Smooth muscle cell (in vitro differentiated cells): ENCODE data around the gene CPZ. TPM values are rescaled to one million over a fixed set of nuclear protein-coding genes. Genes with fewer than 3 reads are reported as not detected.

Experiments
- DNase-seq: peaks from one replicate; lab custom pipeline; 2025; ENCODE audit not compliant: unreplicated experiment; lab: John Stamatoyannopoulos, UW
- H2AFZ ChIP-seq: fragments of 200-600 bp; sonication (generic); 2 replicates; pipeline ENCODE4 v1.6.0; 2016; ENCODE audit warnings: antibody characterized with exemption, low read depth, mild to moderate bottlenecking
- H3F3A ChIP-seq: fragments of 200-600 bp; sonication (generic); 2 replicates; pipeline ENCODE4 v1.6.0; 2017; ENCODE audit warnings: antibody characterized with exemption, low read depth
- H3K27ac ChIP-seq: fragments of 200-600 bp; sonication (generic); 2 replicates; pipeline ENCODE4 v1.5.1; 2016; ENCODE audit warnings: low read depth, mild to moderate bottlenecking
- H3K27me3 ChIP-seq: fragments of 200-600 bp; sonication (generic); 2 replicates; pipeline ENCODE4 v1.6.1; 2016; ENCODE audit warnings: low read depth, mild to moderate bottlenecking
- H3K36me3 ChIP-seq: fragments of 200-600 bp; sonication (generic); 2 replicates; pipeline ENCODE4 v1.5.1; 2016; ENCODE audit warnings: low read depth
- H3K4me1 ChIP-seq: fragments of 200-600 bp; sonication (generic); 2 replicates; pipeline ENCODE4 v1.5.1; 2016; ENCODE audit warnings: low read depth
- H3K4me2 ChIP-seq: fragments of 200-600 bp; sonication (generic); 2 replicates; pipeline ENCODE4 v1.6.0; 2016; ENCODE audit warnings: mild to moderate bottlenecking
- H3K4me3 ChIP-seq: fragments of 200-600 bp; sonication (generic); 2 replicates; pipeline ENCODE4 v1.5.1; 2016; ENCODE audit warnings: mild to moderate bottlenecking
- H3K79me2 ChIP-seq: fragments of 200-600 bp; sonication (generic); 2 replicates; pipeline ENCODE4 v1.6.0; 2016; ENCODE audit warnings: low read depth, mild to moderate bottlenecking
- H3K9ac ChIP-seq: fragments of 200-600 bp; sonication (generic); 2 replicates; pipeline ENCODE4 v1.6.0; 2016; ENCODE audit warnings: low read depth
- H3K9me3 ChIP-seq: fragments of 200-600 bp; sonication (generic); replicated peaks from 2 replicates; pipeline ENCODE4 v1.5.1; 2016; ENCODE audit warnings: low read depth
- H4K20me1 ChIP-seq: fragments of 200-600 bp; sonication (generic); 2 replicates; pipeline ENCODE4 v1.6.0; 2016; ENCODE audit warnings: low read depth
- WGBS: methylation state at CpG from one replicate; pipeline ENCODE4 v1.1.7; 2016; ENCODE audit warnings: low lambda C conversion rate; 5-methylcytosine and 5-hydroxymethylcytosine counted together
- polyA plus RNA-seq: library from polyadenylated mRNA; unstranded; fragments of >200 nt; fragmentation: Nextera tagmentation; extraction: Ambion mirVana; gene quantifications from 2 replicates; pipeline ENCODE4 v1.2.1, GENCODE V29; 2016
- total RNA-seq: library from RNA; depleted of rRNA; stranded (reverse); fragments of >200 nt; gene quantifications from 2 replicates; pipeline ENCODE4 v1.2.3, GENCODE V29; 2014
- TF ChIP-seq, protein P1 (sequence below): fragments of 200-600 bp; sonication (generic); IDR thresholded peaks from 2 replicates; pipeline ENCODE4 v1.5.1; 2017; ENCODE audit warnings: borderline replicate concordance, mild to moderate bottlenecking, antibody characterized with exemption; ENCODE audit not compliant: insufficient read depth, poor library complexity, severe bottlenecking

The CPZ gene
- total and polyA plus RNA-seq, 2 experiments from 2014 or later, result 12.0 to 35.9 TPM

DNA sequence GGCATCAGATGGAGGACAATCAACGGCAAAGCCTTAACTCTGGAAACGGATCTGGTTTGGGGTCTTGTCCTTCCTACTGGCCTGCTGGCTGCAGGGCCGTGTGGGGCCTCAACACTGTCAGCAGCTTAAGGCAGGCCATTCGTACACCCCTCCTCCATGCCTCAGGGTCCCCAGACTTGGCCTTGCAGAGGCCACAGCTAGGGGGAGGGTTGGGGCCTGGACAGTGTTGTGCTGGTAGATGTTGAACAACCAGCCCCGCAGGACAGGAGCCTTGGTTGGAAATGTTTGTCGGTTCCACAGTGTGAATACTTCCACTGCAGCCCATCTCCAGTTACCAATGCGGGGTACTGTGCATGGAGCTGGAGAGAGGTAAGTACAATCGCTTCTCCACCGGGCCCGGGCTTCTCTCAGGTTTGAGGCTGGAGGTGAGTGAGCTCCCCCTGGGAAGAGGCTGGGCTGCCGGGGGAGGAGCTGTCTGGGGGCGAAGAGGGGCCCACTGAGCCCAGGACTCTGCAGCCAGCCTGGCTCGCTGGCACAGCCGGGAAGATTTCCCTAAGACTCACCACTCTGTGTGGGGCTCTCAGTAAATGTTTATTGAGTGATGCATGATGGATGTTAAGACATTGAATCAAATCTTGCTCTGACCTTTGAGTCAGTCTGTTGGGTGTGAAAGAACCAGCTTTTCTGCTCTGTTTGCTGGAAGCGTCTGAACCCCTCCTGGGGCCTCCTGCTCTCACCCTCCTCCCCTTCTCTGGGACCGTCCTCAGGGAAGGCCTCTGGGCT lies 32.1 kb upstream of the CPZ start:
- no peaks in the 10 kb centered on the region for H3K4me1 ChIP-seq

DNA sequence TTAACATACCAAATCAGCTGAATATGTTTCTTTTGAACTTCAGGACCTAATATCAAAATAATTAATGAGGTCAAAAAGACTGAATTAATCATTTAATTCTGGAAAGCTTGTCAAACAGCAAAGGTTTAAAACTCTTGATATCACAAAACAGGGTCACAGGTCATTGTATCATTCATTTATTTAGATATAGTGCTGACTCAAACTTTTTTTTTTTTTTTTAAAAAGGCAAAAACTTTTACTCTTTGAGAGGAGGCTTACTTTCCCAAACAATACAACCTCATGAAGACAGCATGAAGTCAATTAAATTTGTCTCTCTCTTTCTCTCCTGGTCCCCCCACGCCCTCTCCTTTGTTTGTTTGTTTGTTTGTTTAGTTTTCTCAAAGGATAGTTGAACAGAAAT lies 28.0 kb upstream of the CPZ start:
- H4K20me1 ChIP-seq, result no peaks in the 10 kb centered on the region
- H2AFZ ChIP-seq, result no peak overlapping the region
- DNase-seq, result no peak
- no peaks in the 10 kb centered on the region for H3K79me2 ChIP-seq
- WGBS, result 85% methylated on average over 1 of the region's 1 CpG
- peaks cover 11% of the 10 kb centered on the region for H3K4me1 ChIP-seq
- H3K27ac ChIP-seq, result no peak overlapping the region
- no peaks in the 10 kb centered on the region for H3K36me3 ChIP-seq
- no peak overlapping the region for H3K4me2 ChIP-seq
- no peaks in the 10 kb centered on the region for H3K9me3 ChIP-seq
- no peaks in the 10 kb centered on the region for H3F3A ChIP-seq
- H3K4me3 ChIP-seq, result no peak overlapping the region
- H3K9ac ChIP-seq, result no peak overlapping the region
- no peaks in the 10 kb centered on the region for H3K27me3 ChIP-seq
- TF ChIP-seq, protein P1, sequence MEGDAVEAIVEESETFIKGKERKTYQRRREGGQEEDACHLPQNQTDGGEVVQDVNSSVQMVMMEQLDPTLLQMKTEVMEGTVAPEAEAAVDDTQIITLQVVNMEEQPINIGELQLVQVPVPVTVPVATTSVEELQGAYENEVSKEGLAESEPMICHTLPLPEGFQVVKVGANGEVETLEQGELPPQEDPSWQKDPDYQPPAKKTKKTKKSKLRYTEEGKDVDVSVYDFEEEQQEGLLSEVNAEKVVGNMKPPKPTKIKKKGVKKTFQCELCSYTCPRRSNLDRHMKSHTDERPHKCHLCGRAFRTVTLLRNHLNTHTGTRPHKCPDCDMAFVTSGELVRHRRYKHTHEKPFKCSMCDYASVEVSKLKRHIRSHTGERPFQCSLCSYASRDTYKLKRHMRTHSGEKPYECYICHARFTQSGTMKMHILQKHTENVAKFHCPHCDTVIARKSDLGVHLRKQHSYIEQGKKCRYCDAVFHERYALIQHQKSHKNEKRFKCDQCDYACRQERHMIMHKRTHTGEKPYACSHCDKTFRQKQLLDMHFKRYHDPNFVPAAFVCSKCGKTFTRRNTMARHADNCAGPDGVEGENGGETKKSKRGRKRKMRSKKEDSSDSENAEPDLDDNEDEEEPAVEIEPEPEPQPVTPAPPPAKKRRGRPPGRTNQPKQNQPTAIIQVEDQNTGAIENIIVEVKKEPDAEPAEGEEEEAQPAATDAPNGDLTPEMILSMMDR, result no peak

More for the DNA sequence above, 32.1 kb upstream of the CPZ start:
- Histone ChIP-seq H3K27me3 (no peaks in the 10 kb centered on the region), H3F3A (peaks cover 6% of the 10 kb centered on the region), H3K27ac (no peak overlapping the region), H3K36me3 (no peaks in the 10 kb centered on the region), H3K4me2 (peak overlapping the region; percentile 15), H3K9me3 (no peaks in the 10 kb centered on the region), H3K79me2 (no peaks in the 10 kb centered on the region), H2AFZ (no peak overlapping the region), H3K4me3 (no peak overlapping the region), H3K9ac (no peak overlapping the region), H4K20me1 (no peaks in the 10 kb centered on the region)
- DNase-seq, result no peak
- WGBS, result 67% methylated on average over 16 of the region's 16 CpGs
- TF ChIP-seq, protein P1, result no peak

GRCh38 chr4:8568068-8568668 lies 24.4 kb upstream of the CPZ start:
- Histone ChIP-seq H3F3A (no peaks in the 10 kb centered on the region), H3K36me3 (no peaks in the 10 kb centered on the region), H3K9ac (no peak overlapping the region), H4K20me1 (no peaks in the 10 kb centered on the region), H2AFZ (no peak overlapping the region), H3K9me3 (no peaks in the 10 kb centered on the region), H3K4me3 (no peak overlapping the region), H3K27ac (peak overlapping the region; percentile 6), H3K4me1 (peaks cover 11% of the 10 kb centered on the region), H3K4me2 (no peak overlapping the region), H3K79me2 (no peaks in the 10 kb centered on the region), H3K27me3 (no peaks in the 10 kb centered on the region)
- WGBS, result 5% methylated on average over 5 of the region's 5 CpGs
- TF ChIP-seq, protein P1, result no peak
- no peak for DNase-seq
